A549 treated with ZK216348 at 1 μM for 4 hours (cell line): ENCODE results near the gene TMEM219. TPM values are rescaled to one million over a fixed set of nuclear protein-coding genes. Genes with fewer than 3 reads are reported as not detected.

Experiments used
- total RNA-seq: library from RNA; stranded (reverse); fragments of 200-300 nt; extraction: Qiagen RNA extraction; gene quantifications from 5 replicates; pipeline ENCODE4 v1.2.3, GENCODE V29; 2022; ENCODE audit warnings: low read depth

The TMEM219 gene, protein sequence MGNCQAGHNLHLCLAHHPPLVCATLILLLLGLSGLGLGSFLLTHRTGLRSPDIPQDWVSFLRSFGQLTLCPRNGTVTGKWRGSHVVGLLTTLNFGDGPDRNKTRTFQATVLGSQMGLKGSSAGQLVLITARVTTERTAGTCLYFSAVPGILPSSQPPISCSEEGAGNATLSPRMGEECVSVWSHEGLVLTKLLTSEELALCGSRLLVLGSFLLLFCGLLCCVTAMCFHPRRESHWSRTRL
- total RNA-seq, result 72.2 to 98.5 TPM (median 97.9 TPM) in 5 replicates

DNA sequence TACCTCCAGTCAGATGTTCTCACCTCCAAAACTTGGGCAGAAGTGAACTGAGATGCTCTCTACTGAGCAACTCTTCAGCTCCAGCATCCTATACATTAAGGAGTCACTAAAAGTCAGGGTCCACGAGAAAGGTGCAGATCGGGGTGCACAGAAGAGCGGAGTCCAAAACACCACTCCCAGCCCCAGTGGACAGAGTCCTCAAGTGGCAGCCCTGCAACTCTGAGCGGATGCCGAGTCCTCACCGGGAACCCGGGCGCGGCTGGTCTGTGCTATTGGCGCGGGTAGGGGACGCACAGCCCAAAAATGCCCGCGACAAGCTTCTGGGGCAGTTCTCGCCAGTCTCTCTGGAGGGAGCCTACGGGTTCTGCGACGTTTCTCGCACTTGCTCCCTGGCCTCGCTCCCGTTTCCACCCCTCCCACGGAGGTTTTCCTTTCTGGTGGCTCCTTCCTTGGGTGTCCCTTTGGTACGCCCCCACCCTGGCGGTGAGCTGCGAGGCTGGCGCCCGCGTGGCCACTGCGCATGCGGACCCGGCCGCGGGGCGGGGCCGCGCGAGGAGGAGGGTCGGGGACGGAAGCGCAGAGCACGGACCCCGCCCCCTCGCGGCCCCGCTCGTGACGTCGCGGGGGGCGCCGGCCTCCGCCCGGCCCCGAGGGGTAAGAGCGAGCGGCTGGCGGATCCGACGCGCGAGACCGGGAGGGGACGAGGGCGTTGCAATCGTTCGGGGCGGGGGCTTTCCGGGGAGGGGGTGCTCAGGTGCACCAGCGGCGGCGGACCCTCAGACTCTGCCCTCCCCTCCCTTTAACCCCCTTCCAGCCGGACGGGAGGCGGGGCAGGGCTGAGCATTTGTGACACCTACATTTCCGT is at the start of gene TMEM219:
Gene TMEM219, plus strand, starts transcription at position 601 of the 865 bp plus-strand sequence. CDS start 1,065 bp downstream, outside the sequence.

DNA sequence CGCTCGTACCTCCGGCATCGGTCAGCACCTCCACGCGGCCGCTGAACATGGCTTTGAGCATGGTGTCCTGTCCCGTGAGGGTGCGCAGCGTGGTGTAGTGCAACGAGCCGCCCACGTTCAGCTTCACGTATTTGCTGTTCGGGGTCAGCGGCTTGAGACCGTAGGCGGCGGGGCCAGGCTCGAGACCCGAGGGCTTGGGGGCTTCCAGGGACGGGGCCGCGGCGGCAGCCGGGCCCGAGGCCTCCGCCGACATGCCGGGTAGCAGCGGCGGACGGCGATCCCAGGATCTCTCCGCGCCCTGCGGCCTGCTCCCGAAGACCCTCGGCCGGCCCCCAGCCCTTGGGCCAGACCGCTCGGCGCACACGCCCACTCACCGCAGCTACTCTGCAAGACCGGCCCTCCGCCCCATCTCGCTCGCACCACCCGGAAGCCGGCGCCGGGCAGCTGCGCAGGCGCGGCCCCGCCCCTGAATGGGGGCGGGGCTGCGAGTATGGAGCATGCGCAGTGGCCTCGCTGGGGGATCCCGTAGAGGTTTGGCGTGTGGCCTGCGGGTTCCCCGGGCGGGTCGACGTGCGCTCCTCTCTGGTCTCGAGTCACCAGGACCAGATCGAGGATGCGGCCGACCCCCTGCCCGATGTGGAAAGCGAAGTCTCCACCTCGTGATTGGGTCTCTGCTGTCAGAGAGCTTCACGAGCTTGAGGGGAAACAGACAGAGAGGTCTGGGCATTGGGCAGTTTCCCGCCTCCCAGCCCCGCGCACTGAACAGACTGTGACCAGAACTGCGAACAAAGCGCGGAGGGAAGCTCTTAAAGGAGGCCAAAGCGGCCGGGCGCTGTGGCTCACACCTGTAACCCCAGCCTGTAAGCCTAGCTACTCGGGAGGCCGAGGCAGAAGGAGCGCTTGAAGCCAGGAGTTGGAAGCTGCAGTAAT is 35.8 kb upstream of the TMEM219 start, which contains the start of gene KCTD13:
Gene KCTD13, minus strand, starts transcription at position 446 of the 930 bp plus-strand sequence. Its CDS starts 193 bp downstream, at position 253.

DNA sequence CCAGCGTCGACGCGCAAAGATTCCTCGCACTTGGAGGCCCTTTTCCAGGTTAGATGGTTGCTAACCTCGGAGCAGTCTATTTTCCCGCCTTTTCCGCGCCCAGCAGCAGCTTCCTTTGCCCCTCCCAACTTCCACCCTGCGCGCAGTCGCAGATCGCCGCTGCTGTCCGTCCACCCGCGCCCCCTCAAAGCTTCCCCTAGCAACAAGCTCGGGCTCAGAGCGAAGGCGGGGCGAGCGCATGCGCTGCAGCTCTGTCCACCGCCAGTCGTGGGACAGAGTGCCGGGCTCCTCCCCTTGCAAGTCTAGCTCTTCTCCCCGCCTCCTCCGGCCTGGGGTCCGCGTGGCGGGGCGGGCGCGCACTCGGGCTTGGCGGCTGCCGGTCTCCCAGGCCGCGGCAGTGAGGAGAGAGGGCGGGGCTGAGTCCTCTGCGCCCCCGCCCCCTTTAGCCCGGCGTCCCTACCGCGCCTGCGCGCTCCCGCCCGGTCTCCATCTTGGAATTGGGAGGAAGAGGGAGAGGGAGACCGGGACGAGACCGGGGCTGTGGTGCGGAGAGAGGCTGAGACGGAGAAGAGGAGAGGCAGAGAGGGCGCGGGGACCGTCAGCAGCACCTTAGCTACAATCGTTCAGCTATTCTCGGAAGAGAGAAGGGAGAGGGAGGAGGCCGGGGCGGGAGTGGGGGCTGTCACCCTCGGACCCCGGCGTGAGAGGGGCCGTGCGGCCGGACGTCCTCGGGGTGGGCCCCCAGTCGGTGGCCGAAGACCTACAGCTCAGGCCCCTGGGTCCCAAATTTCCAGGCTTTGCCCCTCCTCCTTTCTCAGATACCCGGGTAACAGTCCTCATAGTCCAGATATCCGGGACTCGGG is 11.7 kb downstream of the TMEM219 start, which contains the start of gene TAOK2:
Gene TAOK2, plus strand, starts transcription at position 485 of the 863 bp plus-strand sequence. CDS start 3,905 bp downstream, outside the sequence.

DNA sequence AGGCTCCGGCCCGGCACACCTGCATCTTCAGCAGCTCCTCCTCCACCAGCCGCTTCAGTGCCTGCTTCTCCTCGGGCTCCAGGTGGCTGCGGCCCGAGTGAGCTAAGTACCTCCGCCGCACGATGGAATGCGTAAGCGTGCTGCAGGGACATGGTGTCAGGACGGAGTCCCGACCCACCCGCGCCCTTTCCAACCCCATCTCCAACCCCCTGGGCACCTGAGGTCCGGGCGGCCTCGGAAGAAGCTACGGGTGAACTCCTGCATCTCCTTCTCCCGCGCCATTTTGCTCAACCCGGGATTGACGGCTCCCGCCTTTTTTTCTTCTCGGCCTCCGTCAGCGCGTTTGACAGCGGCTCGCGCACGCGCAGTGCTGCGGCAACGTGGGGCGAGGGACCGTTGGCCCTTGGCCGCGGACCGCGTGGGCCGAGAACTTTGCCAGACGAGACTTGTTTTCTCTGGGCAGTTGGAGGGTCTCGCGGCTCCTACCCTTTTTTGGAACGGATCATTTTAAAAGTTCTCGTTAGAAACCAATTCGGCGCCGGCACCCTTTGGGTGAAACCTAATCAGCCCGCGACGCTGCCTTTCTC is 33.5 kb downstream of the TMEM219 start, which contains the start of gene HIRIP3:
Gene HIRIP3, minus strand, starts transcription at position 294 of the 587 bp plus-strand sequence. Its CDS starts 12 bp downstream, at position 282.

DNA sequence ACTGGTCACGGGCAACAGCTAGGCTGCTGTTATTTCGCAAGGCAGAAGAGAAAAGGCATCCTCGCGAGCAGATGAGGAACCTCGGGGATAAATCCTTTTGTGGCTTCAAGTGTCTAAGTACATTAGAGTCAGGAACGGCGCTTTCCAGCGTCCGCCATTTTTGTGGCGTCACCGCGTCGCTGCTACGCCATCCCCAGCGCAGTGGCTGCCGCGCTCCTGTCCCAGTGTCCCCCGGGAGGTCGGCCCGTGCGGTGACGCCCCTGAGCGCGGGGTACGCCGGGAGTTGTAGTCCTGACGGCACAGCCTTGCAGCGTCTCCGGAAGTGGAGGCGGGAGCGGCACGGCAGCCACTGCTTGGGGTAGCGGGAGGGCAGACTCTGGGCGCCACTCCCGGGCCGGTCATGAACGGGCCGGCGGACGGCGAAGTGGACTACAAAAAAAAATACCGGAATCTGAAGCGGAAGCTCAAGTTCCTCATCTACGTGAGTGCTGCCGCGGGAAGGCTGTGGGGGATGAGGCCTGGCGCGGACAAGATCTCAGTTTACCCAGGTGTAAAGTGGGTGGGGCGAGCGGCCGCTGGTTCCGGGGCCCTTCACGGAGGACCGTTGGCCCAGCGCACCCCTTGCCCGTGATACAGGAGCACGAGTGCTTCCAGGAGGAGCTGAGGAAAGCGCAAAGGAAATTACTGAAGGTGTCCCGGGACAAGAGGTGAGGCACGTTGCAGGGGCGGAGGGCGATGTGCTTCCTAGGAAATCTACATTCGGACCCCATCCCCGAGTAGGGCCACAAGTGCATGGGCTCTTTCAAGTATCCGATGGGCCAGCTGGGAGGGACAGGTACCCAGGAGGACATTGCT is 34.3 kb downstream of the TMEM219 start, which contains the start of gene INO80E:
Gene INO80E, plus strand, starts transcription at position 331 of the 855 bp plus-strand sequence. Its CDS starts 70 bp downstream, at position 401.

DNA sequence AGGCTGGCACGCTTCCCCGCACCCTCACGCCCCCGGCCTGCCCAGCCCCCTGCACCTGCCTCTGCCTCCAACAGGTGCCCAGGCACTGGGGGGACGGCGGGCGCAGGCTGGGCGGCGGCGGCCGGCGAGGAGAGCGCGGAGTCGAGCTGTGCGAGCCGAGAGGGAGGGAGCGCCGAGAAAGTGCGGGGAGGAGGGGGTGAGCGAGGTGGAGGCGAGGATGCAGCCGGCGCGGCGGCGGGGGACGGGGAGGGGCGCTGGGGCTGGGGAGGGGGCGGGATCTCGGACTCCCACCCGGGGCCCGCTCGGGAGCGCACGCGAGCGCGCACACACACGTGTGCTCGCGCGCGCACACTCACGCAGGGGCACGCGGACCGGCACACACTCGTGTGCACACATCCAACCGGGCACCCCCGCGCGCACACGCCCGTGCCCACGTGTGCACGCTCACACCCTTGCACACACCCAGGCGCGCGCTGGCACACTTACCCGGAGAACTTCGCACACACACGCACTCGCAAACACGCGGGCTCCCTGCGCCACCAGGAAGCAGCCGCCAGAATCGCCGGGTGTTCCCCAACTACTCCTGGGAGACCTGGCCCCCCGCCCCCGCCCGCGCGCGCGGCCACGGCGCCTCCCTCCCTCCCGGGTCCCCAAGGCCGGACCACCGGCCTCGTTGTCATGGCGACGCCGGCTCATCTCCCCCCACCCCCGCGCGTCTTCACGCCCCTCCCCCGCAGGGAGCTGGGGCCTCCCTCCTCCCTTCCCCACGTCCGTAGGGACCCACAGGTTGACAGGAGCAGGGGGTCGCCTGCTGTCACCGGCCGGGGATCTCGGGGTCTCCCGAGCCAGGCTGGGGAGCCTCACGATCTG is 49.2 kb downstream of the TMEM219 start, which contains the start of gene DOC2A:
Gene DOC2A, minus strand, starts transcription at position 184 of the 870 bp plus-strand sequence. CDS start 805 bp downstream, outside the sequence.

Other genes with a start within 250 kb of the TMEM219 start
- not detected in 5 replicates for gene C16orf54, start 216.1 kb upstream of the TMEM219 start, total RNA-seq
- not detected in 5 replicates for gene ZG16, start 183.8 kb upstream of the TMEM219 start, total RNA-seq
- 73.9 to 96.4 TPM (median 95.6 TPM) in 5 replicates for gene KIF22, start 171.3 kb upstream of the TMEM219 start, total RNA-seq
- 140 to 181 TPM (median 172 TPM) in 5 replicates for gene MAZ, start 155.6 kb upstream of the TMEM219 start, total RNA-seq
- gene PRRT2, start 149.9 kb upstream of the TMEM219 start, total RNA-seq, result 0.27 to 0.52 TPM (median 0.33 TPM) in 5 replicates
- 35.0 to 50.8 TPM (median 46.6 TPM) in 5 replicates for gene PAGR1, start 145.9 kb upstream of the TMEM219 start, total RNA-seq
- gene MVP, start 141.6 kb upstream of the TMEM219 start, total RNA-seq, result 99.3 to 146 TPM (median 135 TPM) in 5 replicates
- gene CDIPT, start 98.9 kb upstream of the TMEM219 start, total RNA-seq, result 47.4 to 106 TPM (median 95.8 TPM) in 5 replicates
- gene SEZ6L2, start 62.5 kb upstream of the TMEM219 start, total RNA-seq, result 11.0 to 24.3 TPM (median 19.9 TPM) in 5 replicates
- gene ASPHD1, start 61.6 kb upstream of the TMEM219 start, total RNA-seq, result 12.4 to 27.0 TPM (median 23.7 TPM) in 5 replicates
- 9.3 to 20.1 TPM (median 15.0 TPM) in 5 replicates for gene KCTD13, start 35.9 kb upstream of the TMEM219 start, total RNA-seq
- gene TAOK2, start 11.8 kb downstream of the TMEM219 start, total RNA-seq, result 16.9 to 36.1 TPM (median 34.3 TPM) in 5 replicates
- gene HIRIP3, start 33.5 kb downstream of the TMEM219 start, total RNA-seq, result 9.6 to 19.0 TPM (median 14.5 TPM) in 5 replicates
- gene INO80E, start 34.2 kb downstream of the TMEM219 start, total RNA-seq, result 101 to 119 TPM (median 109 TPM) in 5 replicates
- 0.88 to 3.5 TPM (median 2.5 TPM) in 5 replicates for gene DOC2A, start 48.9 kb downstream of the TMEM219 start, total RNA-seq
- not detected in 5 replicates for gene C16orf92, start 61.1 kb downstream of the TMEM219 start, total RNA-seq
- 0.26 to 0.56 TPM (median 0.36 TPM) in 4 of 5 replicates, not detected in the other for gene TLCD3B, start 69.2 kb downstream of the TMEM219 start, total RNA-seq
- 1,377 to 1,871 TPM (median 1,822 TPM) in 5 replicates for gene ALDOA, start 103.7 kb downstream of the TMEM219 start, total RNA-seq
- gene PPP4C, start 113.9 kb downstream of the TMEM219 start, total RNA-seq, result 99.1 to 153 TPM (median 144 TPM) in 5 replicates
- 0.20 to 0.50 TPM (median 0.27 TPM) in 5 replicates for gene TBX6, start 129.8 kb downstream of the TMEM219 start, total RNA-seq
- 4.2 to 10.8 TPM (median 8.6 TPM) in 5 replicates for gene YPEL3, start 134.1 kb downstream of the TMEM219 start, total RNA-seq
- gene GDPD3, start 151.5 kb downstream of the TMEM219 start, total RNA-seq, result 1.1 to 2.1 TPM (median 1.6 TPM) in 5 replicates
- gene MAPK3, start 161.1 kb downstream of the TMEM219 start, total RNA-seq, result 34.6 to 39.2 TPM (median 36.7 TPM) in 5 replicates
- gene CORO1A, start 221.5 kb downstream of the TMEM219 start, total RNA-seq, result 2.7 to 5.1 TPM (median 3.0 TPM) in 5 replicates
- gene BOLA2B, start 231.6 kb downstream of the TMEM219 start, total RNA-seq, result 162 to 210 TPM (median 202 TPM) in 5 replicates
- gene SLX1A, start 231.8 kb downstream of the TMEM219 start, total RNA-seq, result 6.4 to 29.4 TPM (median 11.8 TPM) in 5 replicates
- gene SULT1A3, start 237.2 kb downstream of the TMEM219 start, total RNA-seq, result 4.1 to 12.4 TPM (median 7.9 TPM) in 5 replicates